Globus pallidus (tissue), 1 donor: ENCODE results near the gene RFNG.
A peak's percentile ranks its signal among the peaks of the same experiment; 100 is the strongest.
"Not testable (repeated sequence)": the region's sequence is repeated elsewhere in the genome, so short reads cannot be mapped to it uniquely, and the experiment has no call there.

Experiments used
- DNase-seq: peaks from one replicate; pipeline ENCODE4 v3.0.0-alpha.2; 2015; ENCODE audit warnings: low spot score

RFNG gene

GRCh38 chr17:82042649-82043048 is 9.0 kb downstream of the RFNG start:
- DNase-seq, result no peak

- no peak for DNase-seq
Observed at GRCh38 chr17:82041144-82041814, 10.3 kb downstream of the RFNG start.

DNA sequence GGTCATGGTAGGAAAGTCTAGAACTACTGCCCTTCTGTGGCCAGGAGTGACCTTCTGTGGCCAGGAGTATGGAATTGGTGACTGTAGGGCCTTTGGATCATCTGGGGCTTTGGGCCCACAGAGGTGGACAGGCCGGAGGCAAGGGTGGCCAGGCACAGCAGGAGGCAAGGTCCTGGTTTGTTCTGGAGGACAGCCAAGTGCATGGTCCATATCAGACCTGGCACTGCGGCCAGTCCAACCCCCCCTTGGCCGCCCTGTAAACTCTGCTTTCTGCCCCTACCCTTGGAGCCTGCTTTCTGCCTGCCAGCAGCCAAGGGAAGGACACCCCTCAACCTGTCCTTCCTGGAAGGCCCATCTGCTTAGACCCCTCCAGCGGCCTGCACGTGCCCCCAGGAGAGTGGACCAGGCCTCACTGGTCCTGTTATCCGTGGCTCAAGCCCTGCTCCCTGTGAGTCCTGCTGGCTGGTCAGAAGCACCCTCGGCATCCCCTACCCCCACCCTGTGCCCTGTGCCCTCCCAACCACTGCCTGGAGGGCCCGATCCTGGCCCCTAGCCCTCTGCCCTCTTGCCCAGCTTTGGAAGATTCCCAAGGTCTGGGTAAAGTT is 11.8 kb downstream of the RFNG start:
- DNase-seq, result no peak

DNA sequence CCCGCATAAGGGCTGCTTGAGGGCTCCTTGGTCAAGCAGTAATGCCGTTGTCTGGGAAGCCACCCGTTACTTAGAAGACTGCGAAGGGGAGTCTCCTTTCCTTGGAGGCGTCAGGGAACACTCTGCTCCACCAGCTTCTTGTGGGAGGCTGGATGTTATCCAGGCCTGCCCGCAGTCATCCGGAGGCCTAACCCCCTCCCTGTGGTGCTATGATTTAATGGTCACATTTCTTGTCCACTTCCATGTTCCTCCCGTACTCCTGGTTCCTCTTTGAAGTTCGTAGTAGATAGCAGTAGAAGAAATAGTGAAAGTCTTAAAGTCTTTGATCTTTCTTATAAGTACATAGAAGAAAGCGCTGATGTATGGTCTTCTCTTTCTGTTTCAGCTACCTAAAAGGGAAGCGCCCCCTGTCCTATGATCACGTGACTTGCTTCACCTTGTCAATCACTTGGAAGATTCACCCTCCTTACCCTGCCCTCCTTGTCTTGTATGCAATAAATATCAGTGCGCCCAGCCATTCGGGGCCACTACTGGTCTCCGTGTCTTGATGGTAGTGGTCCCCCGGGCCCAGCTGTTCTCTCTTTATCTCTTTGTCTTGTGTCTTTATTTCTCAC is 12.7 kb downstream of the RFNG start:
- DNase-seq, result not testable (repeated sequence)

GRCh38 chr17:82037889-82038195 is 13.8 kb downstream of the RFNG start:
- no peak for DNase-seq

DNA sequence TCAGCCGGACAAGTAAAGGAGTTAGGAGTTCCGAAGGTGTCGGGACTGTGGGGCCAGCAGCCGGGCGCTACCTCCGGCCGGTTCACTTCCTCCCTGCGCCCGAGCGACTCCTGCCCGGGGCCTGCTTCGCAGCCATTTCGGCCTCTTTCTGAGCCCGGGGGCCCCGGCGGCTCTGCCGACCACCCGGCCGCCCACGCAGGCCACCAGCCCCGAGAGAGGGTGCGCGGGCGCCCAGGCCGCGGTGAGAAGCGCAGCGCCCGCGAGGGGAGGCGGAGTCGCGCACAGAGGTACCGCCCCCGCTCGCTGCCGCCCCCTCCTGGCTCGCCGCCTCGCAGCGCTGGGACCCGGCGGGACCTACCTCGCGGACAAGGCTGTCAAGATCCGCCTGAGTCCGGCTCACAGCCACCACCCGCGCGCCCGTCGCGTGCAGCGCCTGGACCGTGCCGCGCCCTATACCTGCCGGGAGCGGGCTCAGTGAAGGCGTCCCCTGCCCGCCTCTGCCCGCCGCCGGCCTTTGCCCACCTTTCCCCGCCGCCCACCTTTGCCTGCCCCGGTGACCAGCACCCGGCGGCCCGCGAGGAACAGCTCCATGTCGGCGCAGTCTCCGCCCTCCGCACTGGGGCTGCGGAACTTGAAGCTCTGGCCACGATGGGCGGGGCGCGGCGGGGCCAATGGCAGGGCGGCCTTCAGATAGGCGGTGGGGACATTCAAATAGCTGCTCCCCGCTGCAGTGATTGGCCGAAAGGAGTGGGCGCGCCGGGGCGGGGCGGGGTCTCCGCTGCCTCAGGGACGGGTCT is 14.3 kb downstream of the RFNG start, which contains the start of gene DCXR:
Gene DCXR (minus strand): TSS at position 606 of the 797 bp plus-strand sequence. CDS start 15 bp downstream, at position 591.
- DNase-seq, result peak; percentile 96

- DNase-seq, result no peak
Observed at GRCh38 chr17:82036634-82037091, 14.9 kb downstream of the RFNG start.

GRCh38 chr17:82035956-82036633 is 15.5 kb downstream of the RFNG start:
- DNase-seq, result no peak

GRCh38 chr17:82035488-82035887 is 16.1 kb downstream of the RFNG start:
- DNase-seq, result no peak

- no peak for DNase-seq
Observed at GRCh38 chr17:82034371-82035011, 17.1 kb downstream of the RFNG start.

GRCh38 chr17:82033359-82034085 is 18.1 kb downstream of the RFNG start:
- DNase-seq, result no peak

GRCh38 chr17:82031885-82032627 is 19.6 kb downstream of the RFNG start:
- no peak for DNase-seq

- no peak for DNase-seq
Observed at GRCh38 chr17:82031303-82031884, 20.2 kb downstream of the RFNG start, which contains the start of gene RAC3. Gene RAC3, plus strand, starts transcription at chr17:82031678. Its CDS starts 84 bp downstream, at chr17:82031762.

GRCh38 chr17:82030470-82031302 is 20.9 kb downstream of the RFNG start:
- DNase-seq, result peak; percentile 66

GRCh38 chr17:82029990-82030469 is 21.6 kb downstream of the RFNG start:
- DNase-seq, result no peak

GRCh38 chr17:82029391-82029790 is 22.2 kb downstream of the RFNG start:
- no peak for DNase-seq

DNA sequence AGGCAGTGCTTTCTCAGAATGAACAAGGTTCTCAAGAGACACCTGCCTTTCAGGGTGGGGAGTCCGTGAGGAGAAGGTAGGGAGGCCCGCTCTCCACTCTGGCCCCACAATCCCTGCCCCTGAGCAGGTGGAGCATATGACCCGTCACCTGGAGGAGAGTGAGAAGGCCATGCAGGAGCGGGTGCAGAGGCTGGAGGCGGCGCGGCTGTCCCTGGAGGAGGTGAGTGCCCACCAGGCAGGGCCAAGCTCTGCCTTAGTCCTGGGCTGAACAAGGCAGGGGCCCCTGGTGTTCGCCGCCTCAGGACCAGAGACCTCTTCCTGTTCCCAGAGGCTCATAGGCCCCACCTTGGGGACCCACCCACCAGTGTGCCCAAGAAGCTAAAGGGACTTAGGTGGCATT is 22.6 kb downstream of the RFNG start:
- DNase-seq, result no peak

DNA sequence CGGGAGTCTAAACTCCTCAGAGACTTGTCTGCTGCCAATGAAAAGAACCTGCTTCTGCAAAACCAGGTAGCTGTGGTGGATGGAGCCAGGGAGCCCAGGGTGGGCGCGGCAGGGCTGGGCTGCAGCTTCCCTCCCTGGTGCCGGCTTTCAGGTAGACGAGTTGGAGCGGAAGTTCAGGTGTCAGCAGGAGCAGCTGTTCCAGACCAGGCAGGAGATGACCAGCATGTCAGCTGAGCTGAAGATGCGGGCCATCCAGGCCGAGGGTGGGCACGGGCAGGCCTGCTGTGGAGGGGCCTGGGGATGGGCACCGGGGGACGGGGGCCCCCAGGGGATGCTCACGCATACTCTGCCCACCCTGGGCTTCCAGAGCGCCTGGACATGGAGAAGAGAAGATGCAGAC is 23.4 kb downstream of the RFNG start:
- DNase-seq, result no peak
